HCT116 (cell line): Measurements from ENCODE around the gene ARHGEF11. TPM values are rescaled to one million over a fixed set of nuclear protein-coding genes. Genes with fewer than 3 reads are reported as not detected.

Source experiments
- ATAC-seq: fragments of 200-7000 bp; cut with Tn5 transposase; 2 replicates; pipeline ENCODE4 v1.9.1; 2020; ENCODE audit warnings: mild to moderate bottlenecking, moderate library complexity
- BruUV-seq: library from RNA; stranded (reverse); fragments of 400-500 nt; replicated peaks from 2 replicates; lab custom pipeline; 2021; lab: Mats Ljungman, UMichigan
- CTCF ChIA-PET: fragments of 300-600 bp; sonication (Branson Sonifier 250); formaldehyde crosslinking; loops from one replicate; lab custom pipeline; 2021; ENCODE audit warnings: antibody characterized with exemption; lab: Charles Lee
- POLR2A ChIA-PET: fragments of 300-600, 350-600 bp; sonication (Branson Sonifier 250); formaldehyde crosslinking; loops from one replicate; lab custom pipeline; 2021; ENCODE audit warnings: antibody characterized with exemption; lab: Charles Lee
- RAD21 ChIA-PET, 2 experiments: fragments of 300-600 bp; sonication (Branson Sonifier 250); formaldehyde crosslinking; loops; one replicate each; lab custom pipeline; 2023; ENCODE audit warnings: low total read pairs in 2 of 2; ENCODE audit not compliant: uncharacterized antibody in 2 of 2, unreplicated experiment in 2 of 2, low non-redundant PET in 1 of 2; lab: Charles Lee
- DNase-seq: peaks from one replicate; pipeline ENCODE4 v3.0.0-alpha.2; 2010; ENCODE audit warnings: low read depth, low spot score
- H2AFZ ChIP-seq: fragments of 200-600 bp; shearing (Covaris generic), sonication (generic); 2 replicates; pipeline ENCODE4 v1.6.1; 2017; ENCODE audit warnings: low read depth, mixed run types, mixed read lengths, antibody characterized with exemption, low read length; ENCODE audit not compliant: poor library complexity, severe bottlenecking
- H3K27ac ChIP-seq: 2 replicates; pipeline ENCODE4 v1.5.1; 2012; ENCODE audit warnings: low read depth, low read length
- H3K27me3 ChIP-seq: fragments of 200-600 bp; sonication (generic); 2 replicates; pipeline ENCODE4 v1.6.1; 2016; ENCODE audit warnings: mixed run types, low read length, mixed read lengths; ENCODE audit not compliant: insufficient read depth
- H3K36me3 ChIP-seq, 2 experiments: fragments of 200-500 bp in 1 of 2; fragments of 200-600 bp in 1 of 2; sonication (Bioruptor generic) in 1 of 2; sonication (generic) in 1 of 2; 2 replicates each; pipeline versions ENCODE4 v1.5.1 to v1.6.1; 2014 to 2016; ENCODE audit warnings: low read length in 2 of 2, inconsistent platforms in 1 of 2, mixed read lengths in 1 of 2, mixed run types in 1 of 2; ENCODE audit not compliant: insufficient read depth in 2 of 2, control insufficient read depth in 1 of 2
- H3K4me1 ChIP-seq, 2 experiments: fragments of 200-600 bp in 1 of 2; sonication (generic) in 1 of 2; 2 replicates each; pipeline versions ENCODE4 v1.5.1 to v1.6.1; 2012 to 2017; ENCODE audit warnings: low read length in 2 of 2, inconsistent platforms in 1 of 2, mild to moderate bottlenecking in 1 of 2, mixed read lengths in 1 of 2, mixed run types in 1 of 2, moderate library complexity in 1 of 2; ENCODE audit not compliant: insufficient read depth in 2 of 2, control insufficient read depth in 1 of 2
- H3K4me2 ChIP-seq: fragments of 200-600 bp; sonication (generic); 2 replicates; pipeline ENCODE4 v1.6.1; 2017; ENCODE audit warnings: mixed run types, low read length, mixed read lengths
- H3K4me3 ChIP-seq, 2 experiments: fragments of 200-600 bp in 1 of 2; sonication (generic) in 1 of 2; replicated peaks in 1 of 2; 2 replicates each; pipeline ENCODE4 v1.5.1; 2011 to 2016; ENCODE audit warnings: low read length in 2 of 2, control low read depth in 1 of 2, low read depth in 1 of 2, mild to moderate bottlenecking in 1 of 2, mixed read lengths in 1 of 2, mixed run types in 1 of 2
- H3K79me2 ChIP-seq: fragments of 200-600 bp; sonication (generic); 2 replicates; pipeline ENCODE4 v1.6.1; 2017; ENCODE audit warnings: mild to moderate bottlenecking, mixed run types, low read length, moderate library complexity, mixed read lengths; ENCODE audit not compliant: insufficient read depth
- H3K9ac ChIP-seq: fragments of 200-600 bp; sonication (generic); 2 replicates; pipeline ENCODE4 v1.6.1; 2016; ENCODE audit warnings: low read length, mixed read lengths
- H3K9me2 ChIP-seq: fragments of 200-600 bp; sonication (generic), shearing (Covaris generic); 2 replicates; pipeline ENCODE4 v1.6.1; 2017; ENCODE audit warnings: mixed run types, mild to moderate bottlenecking, moderate library complexity; ENCODE audit not compliant: insufficient read depth
- H3K9me3 ChIP-seq, 2 experiments: fragments of 200-500 bp in 1 of 2; fragments of 200-600 bp in 1 of 2; sonication (Bioruptor generic) in 1 of 2; sonication (generic) in 1 of 2; 2 replicates each; pipeline ENCODE4 v1.6.1; 2014 to 2017; ENCODE audit warnings: low read length in 2 of 2, mixed read lengths in 2 of 2, inconsistent platforms in 1 of 2, low read depth in 1 of 2, mild to moderate bottlenecking in 1 of 2, mixed run types in 1 of 2, moderate library complexity in 1 of 2; ENCODE audit not compliant: control insufficient read depth in 1 of 2, insufficient read depth in 1 of 2
- H4K20me1 ChIP-seq: fragments of 200-600 bp; sonication (generic), shearing (Covaris generic); 2 replicates; pipeline ENCODE4 v1.6.1; 2017; ENCODE audit warnings: mixed run types, mild to moderate bottlenecking, moderate library complexity; ENCODE audit not compliant: insufficient read depth
- CEBPB ChIP-seq: IDR thresholded peaks from 2 replicates; pipeline ENCODE4 v1.6.1; 2012; ENCODE audit warnings: low read depth
- EGR1 ChIP-seq: IDR thresholded peaks from 2 replicates; pipeline ENCODE4 v1.6.1; 2012; ENCODE audit warnings: low read depth
- ELF1 ChIP-seq: IDR thresholded peaks from 2 replicates; pipeline ENCODE4 v1.6.1; 2012; ENCODE audit warnings: low read depth, borderline replicate concordance
- FOSL1 ChIP-seq: IDR thresholded peaks from 2 replicates; pipeline ENCODE4 v1.6.1; 2012; ENCODE audit warnings: low read depth
- JUND ChIP-seq: IDR thresholded peaks from 2 replicates; pipeline ENCODE4 v1.6.1; 2012
- POLR2A ChIP-seq: IDR thresholded peaks from 2 replicates; pipeline ENCODE4 v1.7.0; 2011; ENCODE audit warnings: borderline replicate concordance; ENCODE audit not compliant: insufficient read depth, insufficient read length; ENCODE audit errors: extremely low read depth
- POLR2AphosphoS5 ChIP-seq: IDR thresholded peaks from 2 replicates; pipeline ENCODE4 v1.6.1; 2011; ENCODE audit warnings: mild to moderate bottlenecking, low read depth, low read length, moderate library complexity
- RAD21 ChIP-seq: IDR thresholded peaks from 2 replicates; pipeline ENCODE4 v1.6.1; 2012; ENCODE audit warnings: low read depth, mild to moderate bottlenecking
- SIN3A ChIP-seq: IDR thresholded peaks from 2 replicates; pipeline ENCODE4 v1.6.1; 2012; ENCODE audit warnings: low read depth
- SP1 ChIP-seq: IDR thresholded peaks from 2 replicates; pipeline ENCODE4 v1.6.1; 2012; ENCODE audit warnings: low read depth
- SRF ChIP-seq: IDR thresholded peaks from 2 replicates; pipeline ENCODE4 v1.6.1; 2012; ENCODE audit warnings: low read depth
- TCF7L2 ChIP-seq: IDR thresholded peaks from 2 replicates; pipeline ENCODE4 v1.7.0; 2011; ENCODE audit warnings: borderline replicate concordance, inconsistent platforms; ENCODE audit not compliant: insufficient read depth, insufficient read length; ENCODE audit errors: extremely low read depth
- YY1 ChIP-seq: IDR thresholded peaks from 2 replicates; pipeline ENCODE4 v1.6.1; 2011; ENCODE audit warnings: low read length, low read depth, moderate library complexity, mild to moderate bottlenecking; ENCODE audit not compliant: insufficient replicate concordance; ENCODE audit errors: extremely low read depth
- ZFX ChIP-seq: fragments of 450-650 bp; IDR thresholded peaks from 2 replicates; pipeline ENCODE4 v1.6.1; 2017
- ZNF274 ChIP-seq: fragments of 200-500 bp; sonication (Bioruptor generic); IDR thresholded peaks from 2 replicates; pipeline ENCODE4 v1.6.1; 2014; ENCODE audit warnings: mild to moderate bottlenecking, low read depth, low read length, inconsistent platforms
- intact Hi-C: fragments of 100-400 bp; cut with micrococcal nuclease; formaldehyde crosslinking; loops from 2 replicates; pipeline ENCODE4 v1.10.0; 2022
- total RNA-seq: library from RNA; stranded (reverse); gene quantifications from one replicate; pipeline ENCODE4 v1.2.1, GENCODE V29; 2021; ENCODE audit not compliant: unreplicated experiment
- TF ChIP-seq, protein P1 (sequence below), 3 experiments: fragments of 200-600 bp in 1 of 3; sonication (generic) in 1 of 3; IDR thresholded peaks in 2 of 3; conservative IDR thresholded peaks in 1 of 3; 2 replicates each; pipeline ENCODE4 v1.5.1; 2012 to 2017; ENCODE audit warnings: low read depth in 2 of 3, low read length in 2 of 3, antibody characterized with exemption in 1 of 3, borderline replicate concordance in 1 of 3, control low read depth in 1 of 3, mild to moderate bottlenecking in 1 of 3, mixed read lengths in 1 of 3, mixed run types in 1 of 3, moderate library complexity in 1 of 3; ENCODE audit not compliant: insufficient read depth in 1 of 3
- TF ChIP-seq, protein P2 (sequence below): IDR thresholded peaks from 2 replicates; pipeline ENCODE4 v1.6.1; 2012; ENCODE audit warnings: low read depth
- TF ChIP-seq, protein P3 (sequence below): IDR thresholded peaks from 2 replicates; pipeline ENCODE4 v1.6.1; 2011; ENCODE audit warnings: mild to moderate bottlenecking, low read length, moderate library complexity; ENCODE audit not compliant: insufficient replicate concordance; ENCODE audit errors: extremely low read depth
- TF ChIP-seq, protein P4 (sequence below): IDR thresholded peaks from 2 replicates; pipeline ENCODE4 v1.6.1; 2012
- TF ChIP-seq, protein P5 (sequence below): IDR thresholded peaks from 2 replicates; pipeline ENCODE4 v1.6.1; 2012

The ARHGEF11 gene
- total RNA-seq, 1 experiment from 2014 or later: 28.9 TPM

DNA sequence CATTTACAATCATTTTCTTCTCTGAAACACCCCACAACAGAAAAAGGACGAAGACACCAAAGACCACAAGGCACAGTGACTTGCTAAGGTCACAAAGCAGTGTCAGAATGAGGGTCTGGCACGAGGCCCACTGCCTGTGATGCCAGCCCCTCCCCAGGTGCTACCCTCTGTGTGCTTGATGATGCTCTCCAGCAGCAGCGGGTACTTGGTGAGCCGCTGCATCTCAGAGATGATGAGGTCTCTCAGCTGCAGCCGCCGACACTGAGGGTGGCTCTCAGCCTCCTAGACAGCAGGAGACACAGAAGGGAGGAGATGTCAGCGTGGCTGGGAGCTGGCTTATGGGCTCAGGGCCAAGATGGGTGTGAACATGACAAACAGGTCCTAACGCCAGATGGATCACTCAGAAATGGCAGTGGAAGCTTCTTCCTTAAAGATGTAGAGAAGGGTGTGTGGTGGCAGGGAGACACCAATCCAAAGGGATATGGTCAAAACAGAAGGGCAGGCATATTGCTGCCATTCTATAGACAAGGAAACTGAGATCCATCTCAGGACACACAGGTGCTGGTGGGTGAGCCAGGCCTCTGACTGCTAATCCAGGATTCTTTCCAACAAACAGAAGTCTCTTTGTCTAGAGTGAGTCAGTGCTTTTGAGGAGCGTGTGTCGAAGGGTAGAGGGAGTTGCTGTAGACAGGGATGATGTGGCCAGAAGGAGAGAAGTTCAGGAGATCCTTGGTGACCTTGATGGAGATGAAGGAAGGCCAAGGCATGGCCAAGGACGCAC lies 99.5 kb downstream of the ARHGEF11 start:
- Histone ChIP-seq H3K4me2 (no peak overlapping the region), H3K9me2 (no peaks in the 10 kb centered on the region), H3K79me2 (no peaks in the 10 kb centered on the region), H3K4me1 (peaks cover 0 to 7% of the 10 kb centered on the region in 2 experiments; a peak in 1 of 4 replicates), H4K20me1 (no peaks in the 10 kb centered on the region), H3K27me3 (no peaks in the 10 kb centered on the region), H2AFZ (no peak overlapping the region), H3K27ac (no peak overlapping the region), H3K4me3 (no peak overlapping the region), H3K9me3 (no peaks in the 10 kb centered on the region), H3K36me3 (peaks cover 18 to 31% of the 10 kb centered on the region in 2 experiments; a peak in 3 of 4 replicates), H3K9ac (no peak overlapping the region)
- RAD21 ChIA-PET: no interaction called here
- POLR2A ChIA-PET: no interaction called here
- ATAC-seq (peak; percentile 51; the same call in 1 of the 2 replicates), DNase-seq (peak; percentile 24)
- BruUV-seq: no TSS peak
- TF ChIP-seq, protein P1, sequence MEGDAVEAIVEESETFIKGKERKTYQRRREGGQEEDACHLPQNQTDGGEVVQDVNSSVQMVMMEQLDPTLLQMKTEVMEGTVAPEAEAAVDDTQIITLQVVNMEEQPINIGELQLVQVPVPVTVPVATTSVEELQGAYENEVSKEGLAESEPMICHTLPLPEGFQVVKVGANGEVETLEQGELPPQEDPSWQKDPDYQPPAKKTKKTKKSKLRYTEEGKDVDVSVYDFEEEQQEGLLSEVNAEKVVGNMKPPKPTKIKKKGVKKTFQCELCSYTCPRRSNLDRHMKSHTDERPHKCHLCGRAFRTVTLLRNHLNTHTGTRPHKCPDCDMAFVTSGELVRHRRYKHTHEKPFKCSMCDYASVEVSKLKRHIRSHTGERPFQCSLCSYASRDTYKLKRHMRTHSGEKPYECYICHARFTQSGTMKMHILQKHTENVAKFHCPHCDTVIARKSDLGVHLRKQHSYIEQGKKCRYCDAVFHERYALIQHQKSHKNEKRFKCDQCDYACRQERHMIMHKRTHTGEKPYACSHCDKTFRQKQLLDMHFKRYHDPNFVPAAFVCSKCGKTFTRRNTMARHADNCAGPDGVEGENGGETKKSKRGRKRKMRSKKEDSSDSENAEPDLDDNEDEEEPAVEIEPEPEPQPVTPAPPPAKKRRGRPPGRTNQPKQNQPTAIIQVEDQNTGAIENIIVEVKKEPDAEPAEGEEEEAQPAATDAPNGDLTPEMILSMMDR (IDR thresholded peaks at IDR 0.05 in 2 of 3, conservative IDR thresholded peaks at IDR 0.05 in 1 of 3; ENCODE audit: borderline replicate concordance in 1 of 3, insufficient read depth in 1 of 3, low read depth in 2 of 3, low read length in 2 of 3): no peak
- TF ChIP-seq, protein P2, sequence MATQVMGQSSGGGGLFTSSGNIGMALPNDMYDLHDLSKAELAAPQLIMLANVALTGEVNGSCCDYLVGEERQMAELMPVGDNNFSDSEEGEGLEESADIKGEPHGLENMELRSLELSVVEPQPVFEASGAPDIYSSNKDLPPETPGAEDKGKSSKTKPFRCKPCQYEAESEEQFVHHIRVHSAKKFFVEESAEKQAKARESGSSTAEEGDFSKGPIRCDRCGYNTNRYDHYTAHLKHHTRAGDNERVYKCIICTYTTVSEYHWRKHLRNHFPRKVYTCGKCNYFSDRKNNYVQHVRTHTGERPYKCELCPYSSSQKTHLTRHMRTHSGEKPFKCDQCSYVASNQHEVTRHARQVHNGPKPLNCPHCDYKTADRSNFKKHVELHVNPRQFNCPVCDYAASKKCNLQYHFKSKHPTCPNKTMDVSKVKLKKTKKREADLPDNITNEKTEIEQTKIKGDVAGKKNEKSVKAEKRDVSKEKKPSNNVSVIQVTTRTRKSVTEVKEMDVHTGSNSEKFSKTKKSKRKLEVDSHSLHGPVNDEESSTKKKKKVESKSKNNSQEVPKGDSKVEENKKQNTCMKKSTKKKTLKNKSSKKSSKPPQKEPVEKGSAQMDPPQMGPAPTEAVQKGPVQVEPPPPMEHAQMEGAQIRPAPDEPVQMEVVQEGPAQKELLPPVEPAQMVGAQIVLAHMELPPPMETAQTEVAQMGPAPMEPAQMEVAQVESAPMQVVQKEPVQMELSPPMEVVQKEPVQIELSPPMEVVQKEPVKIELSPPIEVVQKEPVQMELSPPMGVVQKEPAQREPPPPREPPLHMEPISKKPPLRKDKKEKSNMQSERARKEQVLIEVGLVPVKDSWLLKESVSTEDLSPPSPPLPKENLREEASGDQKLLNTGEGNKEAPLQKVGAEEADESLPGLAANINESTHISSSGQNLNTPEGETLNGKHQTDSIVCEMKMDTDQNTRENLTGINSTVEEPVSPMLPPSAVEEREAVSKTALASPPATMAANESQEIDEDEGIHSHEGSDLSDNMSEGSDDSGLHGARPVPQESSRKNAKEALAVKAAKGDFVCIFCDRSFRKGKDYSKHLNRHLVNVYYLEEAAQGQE: no peak
- TF ChIP-seq CEBPB: no peak
- TF ChIP-seq POLR2A: no peak
- no peak for TF ChIP-seq JUND
- TF ChIP-seq, protein P3, sequence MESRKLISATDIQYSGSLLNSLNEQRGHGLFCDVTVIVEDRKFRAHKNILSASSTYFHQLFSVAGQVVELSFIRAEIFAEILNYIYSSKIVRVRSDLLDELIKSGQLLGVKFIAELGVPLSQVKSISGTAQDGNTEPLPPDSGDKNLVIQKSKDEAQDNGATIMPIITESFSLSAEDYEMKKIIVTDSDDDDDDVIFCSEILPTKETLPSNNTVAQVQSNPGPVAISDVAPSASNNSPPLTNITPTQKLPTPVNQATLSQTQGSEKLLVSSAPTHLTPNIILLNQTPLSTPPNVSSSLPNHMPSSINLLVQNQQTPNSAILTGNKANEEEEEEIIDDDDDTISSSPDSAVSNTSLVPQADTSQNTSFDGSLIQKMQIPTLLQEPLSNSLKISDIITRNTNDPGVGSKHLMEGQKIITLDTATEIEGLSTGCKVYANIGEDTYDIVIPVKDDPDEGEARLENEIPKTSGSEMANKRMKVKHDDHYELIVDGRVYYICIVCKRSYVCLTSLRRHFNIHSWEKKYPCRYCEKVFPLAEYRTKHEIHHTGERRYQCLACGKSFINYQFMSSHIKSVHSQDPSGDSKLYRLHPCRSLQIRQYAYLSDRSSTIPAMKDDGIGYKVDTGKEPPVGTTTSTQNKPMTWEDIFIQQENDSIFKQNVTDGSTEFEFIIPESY: no peak
- no peak for TF ChIP-seq TCF7L2
- TF ChIP-seq SP1: no peak
- TF ChIP-seq, protein P4, sequence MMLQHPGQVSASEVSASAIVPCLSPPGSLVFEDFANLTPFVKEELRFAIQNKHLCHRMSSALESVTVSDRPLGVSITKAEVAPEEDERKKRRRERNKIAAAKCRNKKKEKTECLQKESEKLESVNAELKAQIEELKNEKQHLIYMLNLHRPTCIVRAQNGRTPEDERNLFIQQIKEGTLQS: no peak
- TF ChIP-seq SRF: no peak
- TF ChIP-seq POLR2AphosphoS5: no peak
- TF ChIP-seq RAD21: no peak
- no peak for TF ChIP-seq SIN3A
- no peak for TF ChIP-seq EGR1
- TF ChIP-seq YY1: no peak
- TF ChIP-seq ZFX: no peak
- TF ChIP-seq, protein P5, sequence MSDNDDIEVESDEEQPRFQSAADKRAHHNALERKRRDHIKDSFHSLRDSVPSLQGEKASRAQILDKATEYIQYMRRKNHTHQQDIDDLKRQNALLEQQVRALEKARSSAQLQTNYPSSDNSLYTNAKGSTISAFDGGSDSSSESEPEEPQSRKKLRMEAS: no peak
- TF ChIP-seq FOSL1: no peak
- TF ChIP-seq ELF1: no peak
- no peak for TF ChIP-seq ZNF274
- CTCF ChIA-PET: no interaction called here
- intact Hi-C loops: no loop called here
